Naive thymus-derived CD8-positive, alpha-beta T cell (primary cell): ENCODE data around the gene FBXL22. TPM values are rescaled to one million over a fixed set of nuclear protein-coding genes. Genes with fewer than 3 reads are reported as not detected.

Experiments
- polyA plus RNA-seq, 3 donors: library from polyadenylated mRNA; unstranded; fragments of 300-500 nt; fragmentation: Illumina TruSeq; gene quantifications; one replicate each; pipeline ENCODE4 v1.2.3, GENCODE V29; 2021
- total RNA-seq, 8 experiments: library from RNA in 2 of 8; stranded (reverse) in 2 of 8; gene quantifications; one replicate each; pipeline ENCODE4 v1.2.3 and lab custom pipeline; 2021 to 2026

The FBXL22 gene
- total and polyA plus RNA-seq, 5 experiments from 2014 or later = 1.5 to 2.7 (median 2.0) TPM

Other genes starting within 250 kb of the FBXL22 start
- not detected for gene CA12, start 215.5 kb upstream of the FBXL22 start, total RNA-seq
- not detected for gene CA12, start 215.5 kb upstream of the FBXL22 start, polyA plus RNA-seq
- gene USP3, start 92.8 kb upstream of the FBXL22 start, total RNA-seq = 100 to 1,000 TPM; 128 to 136 TPM
- gene USP3, start 92.8 kb upstream of the FBXL22 start, polyA plus RNA-seq = 10 to 100 TPM; 31.6 to 42.9 (median 36.9) TPM
- gene HERC1, start 236.6 kb downstream of the FBXL22 start, total RNA-seq = 100 to 1,000 TPM; 147 to 162 TPM
- 10 to 100 TPM; 23.1 to 41.0 (median 38.9) TPM for gene HERC1, start 236.6 kb downstream of the FBXL22 start, polyA plus RNA-seq